NCI-H82 treated with DMSO at 0.1 percent for 48 hours (cell line): ENCODE measurements around the gene GCNA.
"Not testable (repeated sequence)": the region's sequence is repeated elsewhere in the genome, so short reads cannot be mapped to it uniquely, and the experiment has no call there.

Source experiments
- DNase-seq: peaks from one replicate; lab custom pipeline; 2025; ENCODE audit not compliant: unreplicated experiment; lab: John Stamatoyannopoulos, UW

GCNA gene

GRCh38 chrX:71559773-71560172 lies 18.5 kb upstream of the GCNA start:
- DNase-seq = not testable (repeated sequence)

GRCh38 chrX:71563921-71564320 lies 14.3 kb upstream of the GCNA start:
- no peak for DNase-seq

GRCh38 chrX:71565474-71566041 lies 12.7 kb upstream of the GCNA start:
- DNase-seq = no peak

- not testable (repeated sequence) for DNase-seq
These were observed 6.8 kb upstream of the GCNA start for GRCh38 chrX:71571390-71571789.

GRCh38 chrX:71573590-71573989 lies 4.6 kb upstream of the GCNA start:
- DNase-seq = no peak

GRCh38 chrX:71577682-71578081 lies 555 bp upstream of the GCNA start:
- DNase-seq = no peak

- no peak for DNase-seq
These were observed 1.1 kb downstream of the GCNA start for GRCh38 chrX:71579136-71579989.

- DNase-seq = no peak
These were observed 1.7 kb downstream of the GCNA start for GRCh38 chrX:71579990-71580380.

GRCh38 chrX:71581210-71581609 lies 3.0 kb downstream of the GCNA start:
- DNase-seq = no peak

- DNase-seq = no peak
These were observed 8.7 kb downstream of the GCNA start for GRCh38 chrX:71586929-71587328.

GRCh38 chrX:71593210-71593609 lies 15.0 kb downstream of the GCNA start:
- DNase-seq = not testable (repeated sequence)

- no peak for DNase-seq
These were observed 21.7 kb downstream of the GCNA start for GRCh38 chrX:71599965-71600364.

GRCh38 chrX:71603618-71604017 lies 25.4 kb downstream of the GCNA start:
- DNase-seq = no peak

- DNase-seq = no peak
These were observed 25.9 kb downstream of the GCNA start for GRCh38 chrX:71604141-71604540.

- DNase-seq = no peak
These were observed 26.7 kb downstream of the GCNA start for GRCh38 chrX:71604796-71605568.

- no peak for DNase-seq
These were observed 28.4 kb downstream of the GCNA start for GRCh38 chrX:71606536-71607216.

GRCh38 chrX:71607488-71607887 lies 29.3 kb downstream of the GCNA start:
- DNase-seq = no peak

- no peak for DNase-seq
These were observed 31.0 kb downstream of the GCNA start for GRCh38 chrX:71609095-71609750.

GRCh38 chrX:71611736-71612135 lies 33.5 kb downstream of the GCNA start:
- DNase-seq = not testable (repeated sequence)

GRCh38 chrX:71612256-71612655 lies 34.0 kb downstream of the GCNA start:
- no peak for DNase-seq

GRCh38 chrX:71615056-71615455 lies 36.8 kb downstream of the GCNA start:
- DNase-seq = no peak
